Heart left ventricle (tissue), 13 donors: Measurements from ENCODE around the gene HSPA6.
"Not testable (repeated sequence)": the region's sequence is repeated elsewhere in the genome, so short reads cannot be mapped to it uniquely, and the experiment has no call there.

Experiments
- CTCF ChIP-seq, 12 donors: fragments of 200-600 bp; sonication (generic) in 4 of 12; IDR thresholded peaks; one replicate each; pipeline versions ENCODE4 v1.5.0 to v1.8.0; 2018 to 2022; ENCODE audit warnings: antibody characterized with exemption in 12 of 12, mild to moderate bottlenecking in 5 of 12
- POLR2A ChIP-seq, 2 donors: fragments of 450-650 bp; IDR thresholded peaks; one replicate each; pipeline ENCODE4 v1.6.1; 2017; ENCODE audit warnings: antibody characterized with exemption in 2 of 2, mild to moderate bottlenecking in 2 of 2, moderate library complexity in 2 of 2
- donor health status: ischemic (EF 13 %, LVEDD 7.1; RV severe dilation, severe dysfunction).
- donor health status: DM: no; HTN: yes; CAD: no.
- donor health status: DM: no; HTN: no; CAD: no.
- donor health status: ischemic (EF 25% LVEDD 6.9; RV normal size, moderate dysfunction).
- donor health status: ischemic (EF 25% LVEDD 5.7; RV mildly dilated, moderate dysfunction).
- donor health status: ischemic (EF 35%, LVEDD 5.7; RV mildly dilated, moderate dysfunction).
- donor health status: nonischemic (EF 11% LVEDD 7.7; RV severe dilation, severe dysfunction).
- donor health status: DM: yes; HTN: yes; CAD: no.
- donor health status: PGD.
- donor health status: ischemic (EF 29% LVEDD 5.4; RV normal size, mild dysfunction).
- donor health status: nonischemic (EF 23%, LVEDD 6.1; RV moderate dilation, normal function).

- not testable (repeated sequence) for TF ChIP-seq POLR2A, CTCF (IDR thresholded peaks at IDR 0.05)
These were observed 30.6 kb downstream of the HSPA6 start for GRCh38 chr1:161554815-161555417.
